Mesenchymal stem cell (in vitro differentiated cells and primary cell): ENCODE data around the gene NEMP2. TPM values are rescaled to one million over a fixed set of nuclear protein-coding genes. Genes with fewer than 3 reads are reported as not detected.

Source experiments
- DNase-seq: peaks from one replicate; pipeline ENCODE4 v3.0.0-alpha.2; 2013
- H2AFZ ChIP-seq: one replicate; pipeline ENCODE4 v1.6.1; 2013; ENCODE audit warnings: low read depth, mild to moderate bottlenecking, control low read depth, inconsistent platforms, low read length, moderate library complexity
- H2AK5ac ChIP-seq: 2 replicates; pipeline ENCODE4 v1.6.1; 2013; ENCODE audit warnings: low read length, moderate library complexity, mild to moderate bottlenecking, inconsistent platforms; ENCODE audit not compliant: severe bottlenecking
- H2BK120ac ChIP-seq: one replicate; pipeline ENCODE4 v1.6.1; 2013; ENCODE audit warnings: low read depth, mild to moderate bottlenecking, inconsistent platforms, low read length, moderate library complexity
- H2BK12ac ChIP-seq, 2 experiments: one replicate each; pipeline ENCODE4 v1.6.1; 2013; ENCODE audit warnings: inconsistent platforms in 2 of 2, low read length in 2 of 2, mild to moderate bottlenecking in 2 of 2, moderate library complexity in 2 of 2, control low read depth in 1 of 2
- H2BK15ac ChIP-seq: one replicate; pipeline ENCODE4 v1.6.1; 2013; ENCODE audit warnings: mild to moderate bottlenecking, low read depth, inconsistent platforms; ENCODE audit not compliant: poor library complexity, severe bottlenecking
- H2BK5ac ChIP-seq: 2 replicates; pipeline ENCODE4 v1.6.1; 2013; ENCODE audit warnings: low read depth, mild to moderate bottlenecking, low read length, control low read depth, inconsistent platforms; ENCODE audit not compliant: poor library complexity, severe bottlenecking
- H3K14ac ChIP-seq, 2 experiments: one replicate each; pipeline ENCODE4 v1.6.1; 2013; ENCODE audit warnings: inconsistent platforms in 2 of 2, low read length in 2 of 2, control low read depth in 1 of 2, mild to moderate bottlenecking in 1 of 2, moderate library complexity in 1 of 2
- H3K18ac ChIP-seq, 2 experiments: one replicate each; pipeline ENCODE4 v1.6.1; 2013; ENCODE audit warnings: inconsistent platforms in 2 of 2, low read length in 2 of 2, control low read depth in 1 of 2, low read depth in 1 of 2, mild to moderate bottlenecking in 1 of 2
- H3K23ac ChIP-seq, 2 experiments: one replicate each; pipeline ENCODE4 v1.6.1; 2013; ENCODE audit warnings: inconsistent platforms in 2 of 2, low read length in 2 of 2, mild to moderate bottlenecking in 2 of 2, moderate library complexity in 2 of 2, control low read depth in 1 of 2
- H3K27ac ChIP-seq: 2 replicates; pipeline ENCODE4 v1.5.1; 2013; ENCODE audit warnings: mild to moderate bottlenecking, moderate library complexity, low read length, control low read depth, inconsistent platforms; ENCODE audit not compliant: poor library complexity, severe bottlenecking
- H3K27me3 ChIP-seq, 2 experiments: 2 replicates each; pipeline versions ENCODE4 v1.6.1 to v1.7.0; 2013; ENCODE audit warnings: low read length in 2 of 2, mild to moderate bottlenecking in 2 of 2, moderate library complexity in 2 of 2, control low read depth in 1 of 2, inconsistent platforms in 1 of 2; ENCODE audit not compliant: control insufficient read depth in 1 of 2, insufficient read depth in 1 of 2
- H3K36me3 ChIP-seq, 2 experiments: 2 replicates each; pipeline versions ENCODE4 v1.6.1 to v1.7.0; 2013; ENCODE audit warnings: low read length in 2 of 2, control low read depth in 1 of 2, inconsistent platforms in 1 of 2, low read depth in 1 of 2, mild to moderate bottlenecking in 1 of 2; ENCODE audit not compliant: insufficient read depth in 2 of 2, control insufficient read depth in 1 of 2
- H3K4ac ChIP-seq, 2 experiments: one replicate each; pipeline ENCODE4 v1.6.1; 2013; ENCODE audit warnings: inconsistent platforms in 2 of 2, low read length in 2 of 2, mild to moderate bottlenecking in 2 of 2, moderate library complexity in 2 of 2, control low read depth in 1 of 2, low read depth in 1 of 2
- H3K4me1 ChIP-seq: 2 replicates; pipeline ENCODE4 v1.6.1; 2013; ENCODE audit warnings: low read depth, low read length, control low read depth; ENCODE audit not compliant: control insufficient read depth, insufficient read depth
- H3K4me2 ChIP-seq: 2 replicates; pipeline ENCODE4 v1.6.1; 2013; ENCODE audit warnings: low read length, mild to moderate bottlenecking, inconsistent platforms; ENCODE audit not compliant: poor library complexity, severe bottlenecking
- H3K4me3 ChIP-seq, 2 experiments: 2 replicates each; pipeline versions ENCODE4 v1.5.1 to v1.7.0; 2013; ENCODE audit warnings: low read length in 2 of 2, mild to moderate bottlenecking in 2 of 2, control low read depth in 1 of 2, low read depth in 1 of 2; ENCODE audit not compliant: insufficient read depth in 1 of 2
- H3K79me1 ChIP-seq: replicated peaks from 2 replicates; pipeline ENCODE4 v1.6.1; 2013; ENCODE audit warnings: mild to moderate bottlenecking, control low read depth, low read length, inconsistent platforms; ENCODE audit not compliant: poor library complexity, severe bottlenecking
- H3K9ac ChIP-seq: 2 replicates; pipeline ENCODE4 v1.7.0; 2013; ENCODE audit warnings: mild to moderate bottlenecking, low read length, moderate library complexity
- H3K9me3 ChIP-seq: 2 replicates; pipeline ENCODE4 v1.7.0; 2013; ENCODE audit warnings: mild to moderate bottlenecking, low read length; ENCODE audit not compliant: control insufficient read depth
- H4K8ac ChIP-seq: one replicate; pipeline ENCODE4 v1.6.1; 2013; ENCODE audit warnings: inconsistent platforms, mild to moderate bottlenecking, low read length, moderate library complexity
- H4K91ac ChIP-seq: one replicate; pipeline ENCODE4 v1.6.1; 2013; ENCODE audit warnings: mild to moderate bottlenecking, low read length, inconsistent platforms
- WGBS: methylation state at CpG from one replicate; pipeline ENCODE4 v1.1.7; 2013; ENCODE audit warnings: mixed read lengths; 5-methylcytosine and 5-hydroxymethylcytosine counted together
- small RNA-seq: library from polyadenylated mRNA; stranded (forward); fragments of <200 nt; extraction: miRNeasy Mini kit (QIAGEN cat#:217004); gene quantifications from one replicate; pipeline ENCODE3, GENCODE V24; 2013; ENCODE audit warnings: low read depth

Gene NEMP2

GRCh38 chr2:190456833-190457232 is 77.7 kb downstream of the NEMP2 start:
- 88% methylated on average over 7 of the region's 7 CpGs for WGBS

GRCh38 chr2:190455358-190456095 is 79.0 kb downstream of the NEMP2 start:
- DNase-seq = no peak
- H2BK12ac ChIP-seq = no peak overlapping the region
- H3K27ac ChIP-seq = no peak overlapping the region
- no peak overlapping the region for H4K91ac ChIP-seq
- no peak overlapping the region for H3K4ac ChIP-seq
- H2BK5ac ChIP-seq = no peak overlapping the region
- no peak overlapping the region for H2BK120ac ChIP-seq
- no peak overlapping the region for H2AK5ac ChIP-seq
- no peak overlapping the region for H2AFZ ChIP-seq
- H3K23ac ChIP-seq = no peak overlapping the region
- peaks cover 6% of the 10 kb centered on the region for H3K79me1 ChIP-seq
- no peak overlapping the region for H3K14ac ChIP-seq
- no peak overlapping the region for H3K18ac ChIP-seq
- no peaks in the 10 kb centered on the region for H3K36me3 ChIP-seq
- no peak overlapping the region for H4K8ac ChIP-seq
- H2BK15ac ChIP-seq = no peak overlapping the region
- H3K27me3 ChIP-seq = no peaks in the 10 kb centered on the region
- H3K4me1 ChIP-seq = peaks cover 2% of the 10 kb centered on the region
- 92% methylated on average over 7 of the region's 7 CpGs for WGBS
- H3K9ac ChIP-seq = no peak overlapping the region
- no peaks in the 10 kb centered on the region for H3K9me3 ChIP-seq
- no peak overlapping the region for H3K4me3 ChIP-seq
- H3K4me2 ChIP-seq = no peak overlapping the region

More at GRCh38 chr2:190456833-190457232, 77.7 kb downstream of the NEMP2 start:
- Histone ChIP-seq H3K4me2 (no peak overlapping the region), H3K14ac (no peak overlapping the region), H3K27ac (no peak overlapping the region), H3K79me1 (peaks cover 7% of the 10 kb centered on the region), H3K18ac (no peak overlapping the region), H3K4ac (no peak overlapping the region), H2AK5ac (no peak overlapping the region), H3K9ac (no peak overlapping the region), H2BK12ac (no peak overlapping the region), H3K4me3 (no peak overlapping the region), H4K8ac (no peak overlapping the region), H2BK5ac (no peak overlapping the region), H4K91ac (no peak overlapping the region), H3K36me3 (no peaks in the 10 kb centered on the region), H2AFZ (no peak overlapping the region), H2BK15ac (no peak overlapping the region), H3K9me3 (no peaks in the 10 kb centered on the region), H3K23ac (no peak overlapping the region), H3K4me1 (peaks cover 2% of the 10 kb centered on the region), H2BK120ac (no peak overlapping the region), H3K27me3 (no peaks in the 10 kb centered on the region)
- no peak for DNase-seq

GRCh38 chr2:190454795-190455194 is 79.7 kb downstream of the NEMP2 start:
- H2AK5ac ChIP-seq = no peak overlapping the region
- no peaks in the 10 kb centered on the region for H3K9me3 ChIP-seq
- WGBS = no CpG with 5 or more reads among the region's 2 CpGs
- H2BK12ac ChIP-seq = no peak overlapping the region
- no peak for DNase-seq
- no peak overlapping the region for H3K9ac ChIP-seq
- H2AFZ ChIP-seq = no peak overlapping the region
- H4K91ac ChIP-seq = no peak overlapping the region
- no peak overlapping the region for H3K14ac ChIP-seq
- H3K23ac ChIP-seq = no peak overlapping the region
- no peak overlapping the region for H2BK15ac ChIP-seq
- H3K4me2 ChIP-seq = no peak overlapping the region
- peaks cover 2% of the 10 kb centered on the region for H3K4me1 ChIP-seq
- H4K8ac ChIP-seq = no peak overlapping the region
- no peak overlapping the region for H3K27ac ChIP-seq
- peaks cover 6% of the 10 kb centered on the region for H3K79me1 ChIP-seq
- H3K18ac ChIP-seq = no peak overlapping the region
- H3K36me3 ChIP-seq = no peaks in the 10 kb centered on the region
- H3K27me3 ChIP-seq = no peaks in the 10 kb centered on the region
- no peak overlapping the region for H3K4me3 ChIP-seq
- no peak overlapping the region for H2BK5ac ChIP-seq
- H3K4ac ChIP-seq = no peak overlapping the region
- H2BK120ac ChIP-seq = no peak overlapping the region

Small RNA genes within 50 kb of the gene (small RNA-seq; reads per million reads assigned to genes)
- not detected for gene RN7SKP179
